Spleen (tissue), 7 donors: ENCODE data around the gene TBC1D21.

Source experiments
- POLR2AphosphoS5 ChIP-seq, 3 donors: sonication (generic); formaldehyde crosslinking; IDR thresholded peaks; one replicate each; pipeline ENCODE4 v1.5.1; 2017; ENCODE audit warnings: antibody characterized with exemption in 3 of 3
- TF ChIP-seq, protein P1 (sequence below), 11 experiments: fragments of 200-600 bp in 7 of 11; fragments of 450-650 bp in 4 of 11; sonication (generic) in 4 of 11; IDR thresholded peaks in 8 of 11; conservative IDR thresholded peaks in 3 of 11; 1 replicate in 7 of 11; 2 replicates in 4 of 11; pipeline versions ENCODE4 v1.4.0 to v1.8.0; 2016 to 2021; ENCODE audit warnings: antibody characterized with exemption in 11 of 11, inconsistent platforms in 4 of 11, mild to moderate bottlenecking in 1 of 11
- donor health status: DM: no; HTN: no; CAD: no; lungs with moderate emphysema.
- donor health status: DM: no; HTN: no; CAD: no.
- donor health status: DM: no; HTN: no; CAD: no.

DNA sequence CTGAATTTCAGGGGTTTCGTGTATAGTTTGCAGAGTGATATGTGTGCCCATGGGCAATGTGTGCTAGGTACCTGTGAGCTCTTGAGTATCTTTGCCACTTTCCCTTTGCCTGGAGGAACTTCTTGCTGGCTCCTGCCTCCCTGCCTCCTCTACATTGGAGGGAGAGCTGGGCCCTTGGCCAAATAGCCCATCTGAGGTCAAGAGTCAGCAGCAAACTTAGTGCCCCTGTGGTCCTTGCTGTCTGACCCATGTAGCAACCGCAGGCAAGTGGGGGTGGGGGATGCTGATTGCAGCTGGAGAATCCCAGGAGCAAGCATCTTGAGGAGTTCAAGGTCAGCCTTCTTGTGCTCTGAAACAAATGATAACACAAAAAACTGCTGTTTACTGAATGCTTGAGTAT, 5.4 kb upstream of the TBC1D21 start:
- TF ChIP-seq, protein P1, sequence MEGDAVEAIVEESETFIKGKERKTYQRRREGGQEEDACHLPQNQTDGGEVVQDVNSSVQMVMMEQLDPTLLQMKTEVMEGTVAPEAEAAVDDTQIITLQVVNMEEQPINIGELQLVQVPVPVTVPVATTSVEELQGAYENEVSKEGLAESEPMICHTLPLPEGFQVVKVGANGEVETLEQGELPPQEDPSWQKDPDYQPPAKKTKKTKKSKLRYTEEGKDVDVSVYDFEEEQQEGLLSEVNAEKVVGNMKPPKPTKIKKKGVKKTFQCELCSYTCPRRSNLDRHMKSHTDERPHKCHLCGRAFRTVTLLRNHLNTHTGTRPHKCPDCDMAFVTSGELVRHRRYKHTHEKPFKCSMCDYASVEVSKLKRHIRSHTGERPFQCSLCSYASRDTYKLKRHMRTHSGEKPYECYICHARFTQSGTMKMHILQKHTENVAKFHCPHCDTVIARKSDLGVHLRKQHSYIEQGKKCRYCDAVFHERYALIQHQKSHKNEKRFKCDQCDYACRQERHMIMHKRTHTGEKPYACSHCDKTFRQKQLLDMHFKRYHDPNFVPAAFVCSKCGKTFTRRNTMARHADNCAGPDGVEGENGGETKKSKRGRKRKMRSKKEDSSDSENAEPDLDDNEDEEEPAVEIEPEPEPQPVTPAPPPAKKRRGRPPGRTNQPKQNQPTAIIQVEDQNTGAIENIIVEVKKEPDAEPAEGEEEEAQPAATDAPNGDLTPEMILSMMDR (IDR thresholded peaks at IDR 0.05 in 8 of 11, conservative IDR thresholded peaks at IDR 0.05 in 3 of 11) = no peak
- no peak for TF ChIP-seq POLR2AphosphoS5 (IDR thresholded peaks at IDR 0.05)
